ENCODE data around the gene RBMXL3.

Gene RBMXL3

GRCh38 chrX:115234461-115234860 is 45.3 kb downstream of the RBMXL3 start:
- DNase-seq: no peak

- DNase-seq: no peak
These were observed 47.4 kb downstream of the RBMXL3 start for GRCh38 chrX:115236560-115236959.

GRCh38 chrX:115237056-115237455 is 47.8 kb downstream of the RBMXL3 start:
- DNase-seq: no peak

Data from activated naive CD4-positive, alpha-beta T cell treated with anti-CD3 and anti-CD28 coated beads, Interleukin-2, amount 50 U/mL, for 16 hours (primary cell).